WTC11 (cell line): ENCODE measurements around the gene EYS. TPM values are rescaled to one million over a fixed set of nuclear protein-coding genes. Genes with fewer than 3 reads are reported as not detected.

Experiments
- ATAC-seq: fragments of 200-7000 bp; cut with Tn5 transposase; 2 replicates; pipeline ENCODE4 v1.10.0; 2021; ENCODE audit warnings: mild to moderate bottlenecking, moderate library complexity
- CTCF ChIA-PET: fragments of 300-600 bp; sonication (Branson Sonifier 250); formaldehyde crosslinking; loops from one replicate; lab custom pipeline; 2021; ENCODE audit warnings: antibody characterized with exemption; lab: Charles Lee
- POLR2A ChIA-PET: fragments of 350-600 bp; sonication (Branson Sonifier 250); formaldehyde crosslinking; loops from one replicate; lab custom pipeline; 2021; ENCODE audit warnings: antibody characterized with exemption; lab: Charles Lee
- DNase-seq: peaks from one replicate; pipeline ENCODE4 v3.0.0; 2021; ENCODE audit warnings: low spot score
- H3K27ac Mint-ChIP-seq: 2 replicates; pipeline ENCODE4 v1.8.0; 2021; ENCODE audit warnings: mixed read lengths
- H3K27me3 Mint-ChIP-seq: 2 replicates; pipeline ENCODE4 v1.8.0; 2021; ENCODE audit warnings: low read depth, mild to moderate bottlenecking, moderate library complexity, mixed read lengths
- H3K36me3 Mint-ChIP-seq: 2 replicates; pipeline ENCODE4 v1.8.0; 2021; ENCODE audit warnings: mixed read lengths
- H3K4me1 Mint-ChIP-seq: 2 replicates; pipeline ENCODE4 v1.8.0; 2022; ENCODE audit warnings: mixed read lengths
- H3K4me3 Mint-ChIP-seq: 2 replicates; pipeline ENCODE4 v1.8.0; 2021; ENCODE audit warnings: mild to moderate bottlenecking, moderate library complexity, mixed read lengths
- H3K9me3 Mint-ChIP-seq: 2 replicates; pipeline ENCODE4 v1.8.0; 2021; ENCODE audit warnings: mixed read lengths
- AR ChIP-seq: fragments of 250-450 bp; sonication (Bioruptor Pico); IDR thresholded peaks from 2 replicates; pipeline ENCODE4 v1.9.0; 2021; ENCODE audit warnings: mild to moderate bottlenecking
- CBFB ChIP-seq: sonication (generic); formaldehyde crosslinking; IDR thresholded peaks from 2 replicates; pipeline ENCODE4 v1.8.1; 2022; ENCODE audit warnings: mild to moderate bottlenecking, low read depth, missing genetic modification reagents
- ELF4 ChIP-seq: sonication (generic); formaldehyde crosslinking; IDR thresholded peaks from 2 replicates; pipeline ENCODE4 v1.8.1; 2022; ENCODE audit warnings: low read depth, mild to moderate bottlenecking, moderate library complexity, missing genetic modification reagents
- ERG ChIP-seq: fragments of 250-450 bp; sonication (Bioruptor Pico); IDR thresholded peaks from 2 replicates; pipeline ENCODE4 v1.8.0; 2021; ENCODE audit warnings: mild to moderate bottlenecking
- ETV6 ChIP-seq: sonication (generic); formaldehyde crosslinking; IDR thresholded peaks from 2 replicates; pipeline ENCODE4 v1.8.1; 2022; ENCODE audit warnings: mild to moderate bottlenecking, missing genetic modification reagents
- FOXK1 ChIP-seq: sonication (generic); formaldehyde crosslinking; IDR thresholded peaks from 2 replicates; pipeline ENCODE4 v1.8.0; 2022; ENCODE audit warnings: mild to moderate bottlenecking, moderate library complexity, missing genetic modification reagents
- FOXP1 ChIP-seq: sonication (generic); formaldehyde crosslinking; IDR thresholded peaks from 2 replicates; pipeline ENCODE4 v1.8.0; 2022; ENCODE audit warnings: missing genetic modification reagents, mild to moderate bottlenecking, moderate library complexity, borderline replicate concordance
- JAZF1 ChIP-seq: fragments of 250-450 bp; sonication (Bioruptor Pico); IDR thresholded peaks from 2 replicates; pipeline ENCODE4 v1.9.0; 2021; ENCODE audit warnings: moderate library complexity, mild to moderate bottlenecking, inconsistent platforms
- MXD4 ChIP-seq: fragments of 250-450 bp; sonication (Bioruptor Pico); IDR thresholded peaks from 2 replicates; pipeline ENCODE4 v1.8.0; 2021; ENCODE audit warnings: mild to moderate bottlenecking, moderate library complexity, borderline replicate concordance
- NFYB ChIP-seq: sonication (generic); formaldehyde crosslinking; conservative IDR thresholded peaks from 2 replicates; pipeline ENCODE4 v1.8.0; 2022; ENCODE audit warnings: low read depth, missing genetic modification reagents
- RELA ChIP-seq: sonication (generic); formaldehyde crosslinking; IDR thresholded peaks from 2 replicates; pipeline ENCODE4 v1.8.1; 2022; ENCODE audit warnings: missing genetic modification reagents, mild to moderate bottlenecking, borderline replicate concordance
- SMAD4 ChIP-seq: sonication (generic); formaldehyde crosslinking; IDR thresholded peaks from 2 replicates; pipeline ENCODE4 v1.8.0; 2022; ENCODE audit warnings: mild to moderate bottlenecking, missing genetic modification reagents
- SOX15 ChIP-seq: fragments of 250-450 bp; sonication (Bioruptor Pico); IDR thresholded peaks from 2 replicates; pipeline ENCODE4 v1.9.0; 2021; ENCODE audit warnings: mild to moderate bottlenecking
- STAT6 ChIP-seq: sonication (generic); formaldehyde crosslinking; conservative IDR thresholded peaks from 2 replicates; pipeline ENCODE4 v1.8.1; 2023; ENCODE audit warnings: mild to moderate bottlenecking, low read depth, missing genetic modification reagents, moderate library complexity
- TP53 ChIP-seq: sonication (generic); formaldehyde crosslinking; IDR thresholded peaks from 2 replicates; pipeline ENCODE4 v1.8.1; 2023; ENCODE audit warnings: mild to moderate bottlenecking, missing genetic modification reagents
- ZNF121 ChIP-seq: sonication (generic); formaldehyde crosslinking; IDR thresholded peaks from 2 replicates; pipeline ENCODE4 v1.8.0; 2023; ENCODE audit warnings: missing genetic modification reagents
- ZNF263 ChIP-seq: sonication (generic); formaldehyde crosslinking; IDR thresholded peaks from 2 replicates; pipeline ENCODE4 v1.8.1; 2022; ENCODE audit warnings: low read depth, mild to moderate bottlenecking, moderate library complexity, missing genetic modification reagents
- ZNF317 ChIP-seq: sonication (generic); formaldehyde crosslinking; IDR thresholded peaks from 2 replicates; pipeline ENCODE4 v1.8.1; 2023; ENCODE audit warnings: low read depth, mild to moderate bottlenecking, moderate library complexity, missing genetic modification reagents, borderline replicate concordance
- ZNF416 ChIP-seq: fragments of 250-450 bp; sonication (Bioruptor Pico); IDR thresholded peaks from 2 replicates; pipeline ENCODE4 v1.9.0; 2021; ENCODE audit warnings: mild to moderate bottlenecking, inconsistent platforms
- total RNA-seq: library from RNA; stranded (reverse); gene quantifications from 3 replicates; pipeline ENCODE4 v1.2.3, GENCODE V29; 2021
- TF ChIP-seq, protein P1 (sequence below): sonication (generic); formaldehyde crosslinking; IDR thresholded peaks from 2 replicates; pipeline ENCODE4 v1.8.1; 2022; ENCODE audit warnings: mild to moderate bottlenecking, missing genetic modification reagents, moderate library complexity, borderline replicate concordance

The EYS gene
- total RNA-seq, 1 experiment from 2014 or later: not detected

DNA sequence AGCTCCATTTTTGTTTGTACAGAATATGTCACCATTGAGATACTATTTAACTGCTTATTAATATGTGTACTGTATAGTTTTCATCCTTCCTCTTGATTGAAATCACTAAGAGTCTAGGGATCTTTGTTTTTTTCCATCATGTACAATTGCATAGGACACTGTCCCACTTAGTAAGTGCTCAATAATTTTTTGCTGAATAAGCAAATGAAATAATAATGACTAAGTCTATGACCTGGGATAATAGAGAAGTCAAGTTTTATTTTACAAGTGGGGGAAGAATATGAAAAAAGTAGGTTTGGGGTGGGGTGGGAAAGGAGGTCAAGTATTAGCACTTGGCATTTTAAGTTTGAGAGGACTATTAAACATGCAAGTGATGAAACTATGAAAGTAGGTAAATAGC lies 4.5 kb upstream of the EYS start:
- ChIA-PET CTCF (no interaction called here), POLR2A (no interaction called here)
- Mint-ChIP-seq H3K36me3 (peaks cover 20% of the 10 kb centered on the region), H3K9me3 (peaks cover 46% of the 10 kb centered on the region), H3K27ac (no peak overlapping the region), H3K4me1 (no peaks in the 10 kb centered on the region; the same call in 1 of the 2 replicates), H3K27me3 (no peaks in the 10 kb centered on the region; the same call in 1 of the 2 replicates), H3K4me3 (no peak overlapping the region)
- ATAC-seq (no peak), DNase-seq (no peak)
- TF ChIP-seq SOX15 (CRISPR knock-in tag): no peak
- TF ChIP-seq ETV6 (CRISPR knock-in tag): no peak
- TF ChIP-seq CBFB (CRISPR knock-in tag): no peak
- TF ChIP-seq RELA: no peak
- TF ChIP-seq ZNF416: no peak
- TF ChIP-seq STAT6 (CRISPR knock-in tag): no peak
- TF ChIP-seq, protein P1, sequence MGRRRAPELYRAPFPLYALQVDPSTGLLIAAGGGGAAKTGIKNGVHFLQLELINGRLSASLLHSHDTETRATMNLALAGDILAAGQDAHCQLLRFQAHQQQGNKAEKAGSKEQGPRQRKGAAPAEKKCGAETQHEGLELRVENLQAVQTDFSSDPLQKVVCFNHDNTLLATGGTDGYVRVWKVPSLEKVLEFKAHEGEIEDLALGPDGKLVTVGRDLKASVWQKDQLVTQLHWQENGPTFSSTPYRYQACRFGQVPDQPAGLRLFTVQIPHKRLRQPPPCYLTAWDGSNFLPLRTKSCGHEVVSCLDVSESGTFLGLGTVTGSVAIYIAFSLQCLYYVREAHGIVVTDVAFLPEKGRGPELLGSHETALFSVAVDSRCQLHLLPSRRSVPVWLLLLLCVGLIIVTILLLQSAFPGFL: no peak

DNA sequence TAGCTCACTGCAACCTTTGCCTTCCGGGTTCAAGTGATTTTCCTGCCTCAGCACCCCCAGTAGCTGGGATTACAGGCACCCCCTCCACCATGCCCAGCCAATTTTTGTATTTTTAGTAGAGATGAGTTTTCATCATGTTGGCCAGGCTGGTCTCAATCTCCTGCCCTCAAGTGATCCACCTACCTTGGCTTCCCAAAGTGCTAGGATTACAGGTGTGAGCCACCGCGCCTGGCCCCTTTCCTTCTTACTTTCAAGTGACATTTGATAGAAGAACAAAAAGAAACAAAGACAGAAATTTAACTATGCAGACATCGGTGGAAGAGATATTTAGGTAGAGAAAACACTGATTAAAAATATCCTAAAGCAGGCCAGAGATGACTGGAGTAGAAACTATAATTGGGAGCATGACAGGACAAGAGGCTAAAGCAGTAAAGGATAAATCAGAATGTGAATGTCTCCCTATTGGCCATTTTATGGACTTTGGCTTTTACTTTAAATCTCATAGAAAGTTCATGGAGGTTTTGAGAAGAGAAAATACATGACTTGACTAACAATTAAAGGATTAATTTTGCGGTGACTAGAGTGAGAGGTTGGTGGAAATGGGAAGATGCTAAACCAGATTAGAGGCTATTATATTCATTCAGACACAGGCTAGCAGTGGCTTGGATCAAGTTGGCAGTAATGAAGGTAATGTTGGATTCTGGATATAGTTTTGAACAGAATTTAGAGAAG lies 2.2 kb upstream of the EYS start:
- no peaks in the 10 kb centered on the region; the same call in 1 of the 2 replicates for H3K4me1 Mint-ChIP-seq
- TF ChIP-seq AR (CRISPR knock-in tag) (no peak), SMAD4 (no peak), NFYB (CRISPR knock-in tag) (no peak), ZNF121 (no peak), JAZF1 (no peak), MXD4 (CRISPR knock-in tag) (no peak), FOXP1 (no peak), FOXK1 (CRISPR knock-in tag) (no peak), ERG (CRISPR knock-in tag) (no peak), ZNF317 (no peak), TP53 (CRISPR knock-in tag) (no peak), ELF4 (CRISPR knock-in tag) (no peak), ZNF263 (CRISPR knock-in tag) (no peak)
- H3K27me3 Mint-ChIP-seq: no peaks in the 10 kb centered on the region; the same call in 1 of the 2 replicates
- peaks cover 12% of the 10 kb centered on the region; the same call in 1 of the 2 replicates for H3K36me3 Mint-ChIP-seq
- peaks cover 36% of the 10 kb centered on the region for H3K9me3 Mint-ChIP-seq
- CTCF ChIA-PET: no interaction called here
- no peak overlapping the region for H3K27ac Mint-ChIP-seq
- POLR2A ChIA-PET: no interaction called here
- ATAC-seq: no peak
- H3K4me3 Mint-ChIP-seq: no peak overlapping the region
- DNase-seq: no peak
